Activated gamma-delta T cell treated with anti-CD3 and anti-CD28 coated beads, Interleukin-2, amount 50 U/mL, for 16 hours (primary cell): ENCODE measurements around the gene NHLH1.
"Not testable (repeated sequence)": the region's sequence is repeated elsewhere in the genome, so short reads cannot be mapped to it uniquely, and the experiment has no call there.

Experiments used
- DNase-seq: peaks from one replicate; pipeline ENCODE4 v3.0.0-alpha.2; 2020; ENCODE audit warnings: low read depth

NHLH1 gene

DNA sequence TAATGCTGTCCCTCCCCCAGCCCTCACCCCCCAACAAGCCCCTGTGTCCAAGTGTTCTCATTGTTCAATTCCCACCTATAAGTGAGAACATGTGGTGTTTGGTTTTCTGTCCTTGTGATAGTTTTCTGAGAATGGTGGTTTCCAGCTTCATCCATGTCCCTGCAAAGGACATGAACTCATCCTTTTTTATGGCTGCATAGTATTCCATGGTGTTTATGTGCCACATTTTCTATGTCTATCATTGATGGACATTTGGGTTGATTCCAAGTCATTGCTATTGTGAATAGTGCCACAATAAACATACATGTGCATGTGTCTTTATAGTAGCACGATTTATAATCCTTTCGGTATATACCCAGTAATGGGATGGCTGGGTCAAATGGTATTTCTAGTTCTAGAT, 17.9 kb downstream of the NHLH1 start:
- DNase-seq, result not testable (repeated sequence)

DNA sequence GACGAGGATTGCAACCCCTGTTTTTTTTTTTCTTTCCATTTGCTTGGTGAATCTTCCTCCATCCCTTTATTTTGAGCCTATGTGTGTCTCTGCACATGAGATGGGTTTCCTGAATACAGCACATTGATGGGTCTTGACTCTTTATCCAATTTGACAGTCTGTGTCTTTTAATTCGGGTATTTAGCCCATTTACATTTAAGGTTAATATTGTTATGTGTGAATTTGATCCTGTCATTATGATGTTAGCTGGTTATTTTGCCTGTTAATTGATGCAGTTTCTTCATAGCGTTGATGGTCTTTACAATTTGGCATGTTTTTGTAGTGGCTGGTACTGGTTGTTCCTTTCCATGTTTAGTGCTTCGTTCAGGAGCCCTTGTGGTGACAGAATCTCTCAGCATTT, 21.5 kb downstream of the NHLH1 start:
- not testable (repeated sequence) for DNase-seq

DNA sequence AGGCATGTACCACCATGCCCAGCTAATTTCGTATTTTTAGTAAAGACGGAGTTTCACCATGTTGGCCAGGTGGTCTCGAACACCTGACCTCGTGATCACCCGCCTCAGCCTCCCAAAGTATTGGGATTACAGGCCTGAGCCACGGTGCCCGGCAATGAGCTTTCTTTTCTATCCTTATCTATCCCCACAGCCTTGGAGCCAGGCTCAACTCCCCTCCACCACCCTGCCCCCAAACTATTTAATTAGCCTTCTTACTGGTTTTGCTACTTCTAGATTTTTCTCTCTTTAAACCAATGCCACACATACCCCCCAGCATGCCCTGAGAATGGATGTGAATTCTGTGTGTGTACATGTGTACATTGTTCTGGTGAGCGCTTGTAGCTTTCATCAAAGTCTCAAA, 27.8 kb downstream of the NHLH1 start:
- DNase-seq, result no peak

DNA sequence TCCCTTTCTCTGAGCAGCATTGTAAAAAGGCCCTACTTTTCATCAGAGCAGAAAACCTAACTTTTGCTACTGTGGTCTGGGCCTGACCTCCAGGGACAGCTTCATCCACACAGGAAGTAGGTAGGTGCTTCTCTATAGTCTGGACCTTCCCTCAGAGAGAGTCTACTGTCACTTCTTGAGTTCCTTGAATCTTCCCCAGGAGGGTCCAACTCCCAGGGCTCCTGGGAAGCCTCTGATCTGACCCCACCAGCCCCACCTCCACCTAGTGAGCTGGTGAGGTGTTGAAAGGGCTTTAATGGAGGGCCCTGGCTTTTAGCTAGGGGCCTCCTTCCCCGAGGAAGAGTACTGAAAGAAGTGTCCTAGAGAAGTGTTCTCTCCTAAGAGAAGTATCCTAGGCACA, 30.8 kb downstream of the NHLH1 start:
- DNase-seq, result no peak

DNA sequence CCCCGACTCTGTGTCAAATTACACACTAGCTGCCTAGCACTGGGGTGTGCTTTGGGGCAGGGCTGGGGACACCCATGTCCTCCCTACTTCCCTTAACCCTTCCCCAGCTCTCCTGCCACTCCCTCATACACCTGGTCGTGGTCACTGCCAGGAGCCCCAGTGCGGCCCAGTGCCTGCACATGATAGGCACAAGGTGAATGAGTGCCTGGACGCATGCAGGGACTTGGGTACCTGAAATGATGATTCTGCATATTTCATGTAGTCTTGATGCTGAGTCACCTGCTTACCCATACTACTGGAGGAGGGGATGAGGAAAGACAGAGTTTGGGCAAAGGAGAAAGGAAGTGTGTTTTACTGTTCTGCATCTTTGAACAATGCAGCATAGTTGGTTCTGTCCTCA, 32.0 kb downstream of the NHLH1 start:
- no peak for DNase-seq

DNA sequence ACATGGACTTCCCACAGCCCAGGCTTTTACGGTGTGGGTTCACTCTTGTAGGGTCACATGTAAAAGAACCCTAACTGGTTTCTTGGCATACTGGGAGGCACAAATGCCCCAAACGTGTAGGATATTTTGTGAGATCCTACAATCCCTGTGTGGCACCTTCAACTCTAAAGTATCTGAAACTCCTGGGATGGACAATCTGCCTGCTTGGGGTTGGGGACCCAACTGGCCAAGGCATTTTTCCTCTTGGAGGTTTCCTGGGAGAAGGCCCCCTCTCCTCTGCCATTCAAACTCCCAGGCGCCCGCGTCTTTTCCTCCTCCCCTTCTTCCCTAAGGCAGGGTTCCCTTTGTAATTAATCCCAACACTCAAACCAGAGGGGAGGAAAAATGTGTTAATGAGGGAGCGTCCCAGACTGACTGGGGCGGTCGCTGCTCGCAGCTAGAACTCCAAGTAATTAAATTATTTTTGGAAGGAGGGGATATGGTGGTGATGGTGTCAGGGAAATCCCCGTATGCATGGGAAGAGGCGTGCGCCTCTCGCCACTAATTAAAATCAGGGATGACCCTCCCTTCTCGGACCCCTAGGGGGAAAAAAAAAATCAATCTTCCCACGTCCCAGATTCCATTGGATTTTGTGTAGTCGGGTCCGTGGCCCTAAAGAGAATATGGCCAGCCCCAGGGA, 32.8 kb downstream of the NHLH1 start:
- no peak for DNase-seq

DNA sequence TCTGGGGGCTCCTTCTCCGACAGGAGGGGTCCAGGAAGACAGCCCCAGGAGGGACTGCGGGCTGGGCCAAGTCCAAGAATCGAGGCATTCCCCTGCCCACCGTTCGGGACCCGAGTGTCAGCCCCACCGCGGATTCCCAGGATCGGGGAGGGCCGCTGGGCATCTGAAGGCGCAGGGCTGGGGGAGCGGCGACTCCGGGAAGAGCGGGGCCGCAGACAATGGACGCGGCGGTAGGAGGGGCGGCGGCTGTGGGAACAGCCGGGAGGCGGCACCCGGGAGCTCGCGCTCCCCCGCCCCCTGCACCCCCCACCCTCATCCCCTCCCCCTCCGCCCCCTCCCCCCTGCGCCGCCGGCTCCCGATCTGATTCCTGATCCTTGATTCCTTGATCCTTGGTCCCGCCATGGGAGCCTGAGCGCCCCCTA, 33.4 kb downstream of the NHLH1 start, which contains the start of gene VANGL2:
Gene VANGL2, plus strand, starts transcription at position 342 of the 423 bp plus-strand sequence. CDS start 15,274 bp downstream, outside the sequence.
- DNase-seq, result no peak

DNA sequence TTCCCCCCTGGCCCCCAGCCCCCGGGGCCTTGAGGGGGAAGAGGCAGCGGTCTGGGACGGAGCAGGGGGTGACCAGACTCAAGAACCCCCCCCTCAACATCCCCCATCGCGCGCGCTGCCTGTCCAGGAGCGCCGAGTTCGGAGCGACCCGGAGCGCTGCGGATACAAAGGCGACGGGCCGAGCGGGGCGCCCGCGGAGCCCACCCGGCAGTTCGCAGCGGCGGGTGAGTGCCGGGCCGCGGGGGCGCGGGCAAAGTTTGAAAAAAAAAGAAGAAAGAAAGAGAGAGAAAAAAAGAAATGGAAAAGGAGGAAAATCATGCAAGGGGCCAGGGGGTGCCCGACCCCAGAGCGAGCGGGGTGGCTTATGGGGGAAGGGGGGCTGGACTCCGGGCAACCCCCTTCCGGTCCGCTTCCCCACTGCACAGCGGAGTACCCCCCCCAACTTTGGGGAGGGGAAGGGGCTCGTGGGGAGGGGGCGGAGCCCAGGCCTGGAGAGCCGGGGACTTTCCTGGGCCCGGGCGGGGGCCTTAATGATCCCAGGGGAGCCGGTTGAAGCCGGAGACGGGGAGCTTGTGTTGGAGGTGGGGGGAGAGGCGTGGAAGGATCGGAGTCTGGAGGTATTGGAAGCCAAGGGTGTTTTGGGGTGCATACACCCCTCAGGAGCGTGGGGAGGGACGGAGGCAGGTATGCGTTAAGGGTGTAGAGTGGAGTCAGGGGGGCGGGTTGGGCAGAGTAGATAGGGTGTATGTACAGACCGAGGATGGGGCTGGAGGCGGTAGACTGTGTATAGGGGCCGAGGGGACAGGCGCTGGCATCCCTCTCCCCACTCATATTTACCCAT, 34.0 kb downstream of the NHLH1 start:
- no peak for DNase-seq

DNA sequence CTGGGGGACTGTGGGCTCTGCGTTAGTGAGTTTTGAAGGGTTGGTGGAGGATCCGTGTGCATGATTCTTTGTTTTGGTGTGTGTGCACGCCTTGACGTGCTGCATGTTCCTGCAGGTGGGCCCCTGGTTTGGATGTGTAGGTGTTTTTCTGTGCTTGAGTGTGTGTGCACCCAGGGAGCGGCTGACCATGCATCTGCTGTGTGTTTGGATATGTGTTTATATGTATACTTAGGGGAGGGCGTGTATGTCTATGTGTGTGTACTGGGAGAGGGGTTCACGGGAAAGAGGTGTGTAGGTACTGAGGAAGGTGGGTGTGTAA, 34.6 kb downstream of the NHLH1 start:
- no peak for DNase-seq

DNA sequence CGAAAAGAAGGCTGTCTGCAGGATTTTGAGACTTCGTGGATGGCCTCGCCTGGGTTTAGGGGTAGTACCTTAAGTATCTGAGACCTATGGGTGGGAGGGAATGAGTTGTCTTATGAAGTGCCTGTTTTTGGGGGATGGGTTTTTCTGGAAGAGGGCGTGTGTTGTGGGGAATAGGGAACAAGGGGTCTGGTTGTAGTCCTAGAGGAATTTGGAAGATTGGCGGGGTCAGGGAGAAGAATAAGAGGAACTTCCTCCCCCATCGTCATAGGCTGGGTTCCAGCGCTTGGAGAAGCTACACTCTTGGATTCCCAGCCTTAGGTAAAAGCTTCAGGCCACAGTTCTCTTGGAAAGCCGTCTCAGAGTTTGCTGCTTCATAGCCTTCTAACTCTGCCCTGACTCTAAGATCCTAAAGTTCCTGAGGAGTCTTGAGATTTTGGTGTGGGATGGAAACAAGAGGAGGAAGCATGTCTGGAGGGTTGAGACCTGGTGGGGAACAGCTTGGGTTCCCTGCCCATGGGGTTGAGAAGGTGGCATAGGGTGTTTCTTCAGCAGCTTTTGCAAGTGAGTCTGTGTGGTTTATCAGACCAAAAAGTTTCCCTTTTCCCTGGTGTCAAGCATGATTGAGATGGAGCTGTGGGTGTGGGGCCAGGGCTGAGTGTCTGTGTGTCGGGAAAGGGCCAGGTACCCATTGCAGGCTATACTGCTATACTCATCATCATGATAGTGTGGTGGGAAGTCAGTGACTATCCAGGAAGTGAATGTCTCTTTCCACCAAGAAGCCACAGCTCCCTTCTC, 35.3 kb downstream of the NHLH1 start:
- DNase-seq, result no peak

DNA sequence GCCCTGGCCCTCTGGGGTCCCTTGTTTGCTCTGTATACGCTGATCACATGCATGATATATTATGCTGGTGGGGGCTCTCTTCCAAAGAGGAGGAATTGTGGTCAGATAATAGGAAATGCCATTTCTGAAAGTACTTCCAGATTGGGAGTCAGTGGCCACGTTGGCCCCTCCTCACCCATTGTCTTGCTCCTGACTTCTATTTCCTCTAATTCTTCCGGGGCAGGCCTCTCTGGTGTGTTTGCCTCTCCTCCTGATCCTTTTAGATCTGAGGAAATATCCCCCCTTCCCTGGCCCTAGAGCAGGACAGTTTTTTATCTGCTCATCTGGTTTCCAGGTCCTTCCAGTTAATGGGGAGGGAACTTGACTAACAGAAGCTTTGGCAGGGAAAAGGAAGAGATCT, 36.4 kb downstream of the NHLH1 start:
- no peak for DNase-seq

DNA sequence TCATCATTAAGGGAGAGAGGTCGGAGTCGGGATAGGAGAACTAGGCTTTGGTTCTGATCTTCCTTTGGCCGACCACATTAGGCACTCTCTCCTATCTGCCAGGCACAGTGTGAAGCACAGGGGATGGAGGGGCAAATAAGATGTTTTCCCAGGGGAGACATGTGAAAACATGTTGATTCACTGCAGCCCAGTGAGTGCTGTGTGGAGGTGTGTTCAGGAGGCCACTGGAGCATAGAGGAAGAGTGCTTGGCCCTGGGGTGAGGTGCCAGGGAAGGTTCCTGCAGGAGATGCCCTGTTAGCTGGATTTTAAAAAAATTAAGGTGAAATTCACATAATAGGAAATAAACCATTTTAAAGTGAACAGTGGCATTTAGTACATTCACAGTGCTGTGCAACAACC, 37.2 kb downstream of the NHLH1 start:
- no peak for DNase-seq

DNA sequence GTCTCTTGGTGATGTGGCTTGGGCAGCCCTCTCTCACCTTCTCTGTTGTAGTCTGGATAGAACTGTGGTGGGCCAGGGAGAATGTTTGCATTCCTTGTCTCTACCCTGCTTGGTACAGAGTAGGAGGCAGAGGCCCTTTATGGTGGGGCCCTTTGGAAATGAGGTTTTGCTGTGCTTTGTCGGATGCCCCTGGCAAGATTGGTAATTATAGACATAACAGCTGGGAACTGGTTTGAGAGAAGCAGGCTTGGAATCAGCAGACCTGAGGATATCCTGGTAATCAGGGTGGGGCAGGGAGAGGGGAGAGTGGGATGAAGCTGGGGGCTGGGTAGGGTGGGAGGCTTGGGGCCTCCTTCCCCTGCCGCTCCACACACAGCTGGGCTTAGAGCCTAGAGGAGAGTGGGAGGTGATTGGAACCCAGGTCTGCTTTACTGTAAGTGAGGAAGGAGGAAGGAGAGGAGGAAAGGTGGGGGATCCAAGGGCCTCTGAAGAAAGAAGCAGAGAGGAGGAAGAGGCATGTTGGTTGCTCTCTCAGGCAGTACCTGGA, 38.5 kb downstream of the NHLH1 start:
- no peak for DNase-seq

DNA sequence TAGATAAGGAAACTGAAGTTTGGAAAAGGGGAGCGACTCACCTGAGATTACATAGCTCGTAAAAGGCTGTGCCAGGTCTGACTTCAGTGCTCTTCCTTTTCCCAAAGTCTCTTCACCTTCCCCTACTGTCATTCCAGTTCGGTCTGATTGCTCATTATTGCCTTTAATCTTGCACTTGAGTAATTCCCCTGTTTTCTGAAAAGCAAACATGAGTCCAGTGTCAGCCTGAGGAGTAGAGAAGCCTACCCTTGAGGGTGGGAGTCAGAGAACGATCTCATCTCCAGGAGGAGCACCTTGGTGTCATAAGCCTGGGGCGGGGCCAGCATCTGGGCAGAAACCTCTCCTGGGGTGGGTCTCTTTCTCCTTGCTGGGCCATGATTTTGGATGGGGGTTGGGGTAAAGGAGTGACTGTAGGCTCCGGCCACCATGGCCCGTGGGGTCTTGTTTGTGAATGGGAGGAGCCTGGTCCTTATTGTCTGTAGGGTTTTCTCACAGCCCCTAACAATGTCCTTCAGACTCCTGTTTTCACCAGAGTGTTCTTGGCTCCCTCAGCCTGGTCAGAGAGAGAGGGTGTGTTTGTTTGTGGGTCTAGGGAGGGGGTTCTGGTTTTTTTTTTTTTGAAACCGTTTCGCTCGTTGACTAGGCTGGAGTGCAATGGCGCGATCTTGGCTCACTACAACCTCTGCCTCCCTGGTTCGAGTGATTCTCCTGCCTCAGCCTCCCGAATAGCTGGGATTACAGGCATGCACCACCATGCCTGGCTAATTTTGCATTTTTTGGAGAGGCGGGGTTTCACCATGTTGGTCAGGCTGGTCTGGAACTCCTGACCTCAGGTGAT, 39.5 kb downstream of the NHLH1 start:
- DNase-seq, result no peak

DNA sequence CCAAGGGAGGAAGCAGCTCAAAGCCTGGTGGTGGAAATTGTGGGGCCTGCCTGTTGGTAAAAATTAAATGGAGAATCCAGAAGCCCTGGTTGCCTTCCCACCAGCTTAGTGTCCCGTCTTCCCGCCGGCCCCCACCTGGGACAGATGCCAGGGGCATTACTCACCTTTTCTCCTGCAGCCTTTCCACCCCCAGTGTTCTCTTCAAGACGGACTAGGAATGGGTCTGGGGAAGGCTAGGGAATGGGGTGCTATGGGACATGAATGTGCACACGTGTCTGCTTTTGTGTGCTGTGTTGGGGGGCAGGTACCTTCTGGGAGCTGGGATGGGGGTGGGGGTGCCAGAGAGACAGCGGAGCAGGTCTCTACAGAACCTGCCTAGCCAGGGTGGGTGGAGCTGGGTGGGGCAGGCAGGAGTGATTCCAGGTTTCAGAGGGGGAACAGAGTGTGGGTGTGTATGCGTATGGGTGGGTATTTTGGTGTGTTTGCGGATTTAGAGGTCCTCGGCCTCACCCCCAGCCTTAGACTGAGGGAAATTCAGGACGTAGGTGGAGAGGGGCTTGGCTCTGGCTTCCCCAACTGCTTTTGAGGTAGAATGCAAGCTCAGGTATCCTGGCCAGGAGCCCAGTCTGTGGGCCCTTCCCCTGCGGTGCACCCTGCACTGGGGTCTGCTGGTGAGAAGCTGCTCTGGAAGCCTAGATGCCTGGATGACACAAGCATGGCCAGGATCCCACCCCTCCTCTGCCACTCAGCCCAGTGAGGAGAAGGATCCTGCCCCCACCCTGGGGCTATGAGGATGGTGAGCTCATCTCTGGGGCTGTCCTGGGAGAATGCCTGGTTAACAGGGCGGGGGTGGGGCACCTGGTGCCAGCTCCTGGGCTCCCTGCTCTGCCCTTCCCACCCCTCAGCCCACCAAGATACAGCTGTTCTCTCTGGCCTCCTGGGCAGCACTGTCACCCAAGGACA, 41.2 kb downstream of the NHLH1 start:
- no peak for DNase-seq

DNA sequence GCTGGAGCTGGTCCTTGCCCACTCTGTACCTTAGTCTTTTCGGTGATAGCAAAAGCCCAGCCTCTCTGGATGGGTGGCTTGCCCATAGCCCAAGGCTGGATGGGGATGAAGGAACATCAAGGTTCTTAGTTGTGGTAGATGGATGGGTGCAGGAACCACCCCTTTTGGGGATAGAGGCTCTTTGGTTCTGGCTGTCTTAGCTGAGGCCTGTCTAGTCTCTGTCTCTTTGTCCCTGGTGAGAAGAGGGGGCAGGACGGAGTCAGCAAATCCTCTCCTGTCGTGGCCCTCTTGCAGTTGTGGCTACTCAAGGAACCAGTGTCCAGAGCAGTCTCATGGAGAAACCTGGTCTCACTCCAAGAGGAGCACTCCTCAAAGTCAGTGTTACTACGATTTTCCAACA, 42.0 kb downstream of the NHLH1 start:
- DNase-seq, result no peak

DNA sequence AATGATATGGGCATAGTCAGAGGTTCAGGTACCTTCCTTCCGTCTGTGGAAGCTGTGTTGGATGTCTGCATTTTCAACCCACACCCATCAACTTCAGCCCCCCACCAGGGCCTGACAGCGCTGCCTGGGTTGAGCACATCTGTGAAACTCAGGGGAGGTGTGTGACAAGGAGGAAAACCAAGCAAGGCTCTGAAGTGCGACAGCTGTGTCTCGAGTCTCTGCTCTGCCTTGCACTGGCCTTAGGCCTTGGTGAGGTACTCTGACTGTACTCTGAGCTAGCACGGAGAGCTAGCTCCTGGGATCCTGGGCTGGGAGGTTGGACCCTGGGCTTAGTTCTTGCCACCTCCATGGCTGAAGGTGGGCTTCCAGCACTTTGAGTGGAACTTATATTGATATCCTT, 42.6 kb downstream of the NHLH1 start:
- no peak for DNase-seq

DNA sequence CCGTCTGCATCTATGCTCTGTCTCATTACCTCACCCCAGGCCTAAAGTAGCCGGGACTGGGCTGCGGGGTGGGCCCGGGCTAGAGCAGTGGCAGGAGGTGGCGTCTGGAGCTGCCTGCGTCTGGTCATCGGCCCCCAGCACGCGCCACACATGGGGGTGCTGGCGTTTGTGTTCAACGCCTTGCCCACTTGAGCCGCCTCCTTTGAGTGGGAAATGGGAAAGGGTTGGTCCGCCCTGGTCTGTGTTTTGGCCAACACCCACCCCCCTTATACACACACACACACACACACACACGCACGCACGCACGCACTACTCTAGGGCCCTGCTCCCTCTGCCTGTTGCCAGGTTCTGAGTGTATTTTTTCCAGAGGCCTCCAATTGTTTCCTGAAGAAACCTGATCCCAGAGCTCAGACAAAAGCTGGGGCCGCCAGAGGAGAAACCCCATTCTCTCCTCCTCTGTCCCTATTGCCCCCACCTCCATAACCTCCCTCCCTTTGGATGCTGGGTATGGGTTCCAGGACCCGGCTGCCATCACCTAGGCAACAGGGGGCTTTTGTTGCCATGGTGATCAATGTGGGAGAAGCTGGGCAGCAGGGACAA, 43.6 kb downstream of the NHLH1 start:
- no peak for DNase-seq

DNA sequence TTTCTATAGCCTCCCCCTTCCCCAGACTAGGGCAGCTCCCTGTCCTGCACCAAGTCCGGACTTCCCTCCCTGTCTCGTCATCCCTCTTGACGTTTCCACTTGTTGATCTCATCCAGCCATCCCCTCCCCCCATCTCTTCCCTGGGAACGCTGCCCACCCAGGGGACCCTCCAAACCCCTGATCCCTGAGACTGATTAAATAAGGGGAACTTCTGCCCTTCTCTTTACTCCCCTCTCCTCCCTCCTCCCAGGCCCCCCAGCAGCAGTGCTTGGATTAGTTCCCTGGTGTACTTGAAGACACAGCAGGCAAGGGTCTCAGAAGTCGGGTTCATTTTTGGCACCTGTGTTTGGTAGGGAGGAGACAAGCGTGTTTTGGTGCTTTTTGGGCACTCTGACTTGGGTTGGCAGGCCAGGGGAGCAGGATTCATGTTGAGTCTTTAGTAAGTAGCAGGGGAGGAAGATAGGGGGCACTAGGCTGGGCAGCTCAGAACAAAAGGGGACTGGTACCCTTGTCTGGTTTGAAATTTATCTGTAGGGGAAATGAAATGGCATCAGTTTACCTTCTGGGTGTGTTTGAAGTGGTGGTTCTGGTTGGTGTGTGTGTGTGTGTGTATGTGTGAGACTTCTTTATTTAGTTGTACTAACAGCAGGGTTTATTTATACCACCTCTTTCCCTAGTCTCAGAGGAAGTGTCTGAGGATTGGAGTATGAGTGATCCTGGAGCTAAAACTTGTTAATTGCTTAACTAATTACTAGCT, 44.6 kb downstream of the NHLH1 start:
- DNase-seq, result no peak
